Measurements from ENCODE around the gene SUPT4H1.

- TF ChIP-seq CTCF (IDR thresholded peaks at IDR 0.05) (no peak), POLR2A (IDR thresholded peaks at IDR 0.05) (no peak)
These were observed 10.0 kb downstream of the SUPT4H1 start for GRCh38 chr17:58341861-58342475.

Measured in thyroid gland (tissue), 4 donors.